Mucosa of descending colon (tissue), 3 donors: ENCODE data around the gene SPRYD7. TPM values are rescaled to one million over a fixed set of nuclear protein-coding genes. Genes with fewer than 3 reads are reported as not detected.
A peak's percentile ranks its signal among the peaks of the same experiment; 100 is the strongest.

ENCODE experiments used
- ATAC-seq: fragments of 200-7000 bp; cut with Tn5 transposase; one replicate; pipeline ENCODE4 v1.9.1; 2020; ENCODE audit warnings: mild to moderate bottlenecking, moderate library complexity
- DNase-seq, 3 donors: peaks; one replicate each; pipeline ENCODE4 v3.0.0-alpha.2; 2020
- H3K36me3 ChIP-seq: fragments of 200-600 bp; one replicate; pipeline ENCODE4 v1.8.0; 2021; ENCODE audit warnings: low read depth, mild to moderate bottlenecking
- H3K4me1 ChIP-seq: fragments of 200-600 bp; one replicate; pipeline ENCODE4 v1.8.0; 2021; ENCODE audit warnings: low read depth, mild to moderate bottlenecking
- H3K4me3 ChIP-seq: fragments of 200-600 bp; one replicate; pipeline ENCODE4 v1.8.0; 2021; ENCODE audit warnings: mild to moderate bottlenecking
- H3K9me3 ChIP-seq: fragments of 200-600 bp; one replicate; pipeline ENCODE4 v1.8.0; 2021; ENCODE audit warnings: mild to moderate bottlenecking
- CTCF ChIP-seq: fragments of 200-600 bp; IDR thresholded peaks from one replicate; pipeline ENCODE4 v1.8.0; 2022; ENCODE audit warnings: antibody characterized with exemption, mild to moderate bottlenecking
- intact Hi-C, 2 donors: fragments of 100-400 bp; cut with DNase I in 1 of 2; cut with micrococcal nuclease in 1 of 2; formaldehyde crosslinking; loops; one replicate each; pipeline versions ENCODE4 v1.11.0 to v1.11.1; 2022; cut with DNase I, micrococcal nuclease
- total RNA-seq, 3 donors: library from RNA; stranded (reverse); fragmentation: NEBNext Ultra II Directional in 2 of 3; extraction: Animal tissue kit (Norgen Biotek cat#: 25700) in 2 of 3; gene quantifications; one replicate each; pipeline versions ENCODE4 v1.2.1 to v1.2.4, GENCODE V29; 2021 to 2023
- donor health status: DM: no; HTN: no; CAD: no; lungs with moderate emphysema.
- donor health status: DM: no; HTN: no; CAD: no.
- donor health status: DM: no; HTN: yes; CAD: no.

The SPRYD7 gene
- total RNA-seq, 3 donors from 2014 or later: 11.2 to 15.0 (median 12.4) TPM

- H3K4me1 ChIP-seq: no peaks in the 10 kb centered on the region
- DNase-seq: peak in 1 of 3 donors; percentile 6
- H3K36me3 ChIP-seq: no peaks in the 10 kb centered on the region
- no peak for TF ChIP-seq CTCF
- ATAC-seq: no peak
- H3K9me3 ChIP-seq: no peaks in the 10 kb centered on the region
- no peak overlapping the region for H3K4me3 ChIP-seq
- intact Hi-C loops: no loop called here
Measured at GRCh38 chr13:49908637-49909036, 27.5 kb downstream of the SPRYD7 start.

GRCh38 chr13:49904729-49905456 lies 31.2 kb downstream of the SPRYD7 start:
- DNase-seq (no peak), ATAC-seq (no peak)
- H3K36me3 ChIP-seq: no peaks in the 10 kb centered on the region
- TF ChIP-seq CTCF: no peak
- no peak overlapping the region for H3K4me3 ChIP-seq
- no peaks in the 10 kb centered on the region for H3K9me3 ChIP-seq
- intact Hi-C loops: no loop called here
- no peaks in the 10 kb centered on the region for H3K4me1 ChIP-seq

- H3K4me3 ChIP-seq: no peak overlapping the region
- H3K9me3 ChIP-seq: no peaks in the 10 kb centered on the region
- ATAC-seq: no peak
- no peak for DNase-seq
- H3K36me3 ChIP-seq: no peaks in the 10 kb centered on the region
- no peak for TF ChIP-seq CTCF
- no peaks in the 10 kb centered on the region for H3K4me1 ChIP-seq
- intact Hi-C loops: no loop called here
Measured at GRCh38 chr13:49898792-49899191, 37.3 kb downstream of the SPRYD7 start.

GRCh38 chr13:49897713-49898112 lies 38.4 kb downstream of the SPRYD7 start:
- ATAC-seq: no peak
- Histone ChIP-seq H3K9me3 (no peaks in the 10 kb centered on the region), H3K36me3 (no peaks in the 10 kb centered on the region), H3K4me1 (no peaks in the 10 kb centered on the region), H3K4me3 (no peak overlapping the region)
- no peak for DNase-seq
- no peak for TF ChIP-seq CTCF
- intact Hi-C loops: no loop called here

GRCh38 chr13:49895826-49896225 lies 40.3 kb downstream of the SPRYD7 start:
- Histone ChIP-seq H3K4me3 (no peak overlapping the region), H3K36me3 (no peaks in the 10 kb centered on the region), H3K9me3 (no peaks in the 10 kb centered on the region), H3K4me1 (no peaks in the 10 kb centered on the region)
- intact Hi-C loops: no loop called here
- ATAC-seq (no peak), DNase-seq (no peak)
- no peak for TF ChIP-seq CTCF
